Skeletal muscle satellite cell (primary cell): ENCODE data around the gene IL23A.
A peak's percentile ranks its signal among the peaks of the same experiment; 100 is the strongest.
"Not testable (repeated sequence)": the region's sequence is repeated elsewhere in the genome, so short reads cannot be mapped to it uniquely, and the experiment has no call there.

Source experiments
- H3K27me3 ChIP-seq: 2 replicates; pipeline ENCODE4 v1.7.0; 2013; ENCODE audit warnings: low read length; ENCODE audit not compliant: control insufficient read depth, insufficient read depth
- H3K36me3 ChIP-seq: 2 replicates; pipeline ENCODE4 v1.7.0; 2013; ENCODE audit warnings: mild to moderate bottlenecking, control low read depth, low read length; ENCODE audit not compliant: insufficient read depth
- H3K4me1 ChIP-seq: 2 replicates; pipeline ENCODE4 v1.7.0; 2013; ENCODE audit warnings: low read length; ENCODE audit not compliant: control insufficient read depth, insufficient read depth
- H3K4me2 ChIP-seq: 2 replicates; pipeline ENCODE4 v1.7.0; 2013; ENCODE audit warnings: mild to moderate bottlenecking, low read length
- H3K4me3 ChIP-seq: 2 replicates; pipeline ENCODE4 v1.7.0; 2013; ENCODE audit warnings: low read length
- H3K9ac ChIP-seq: 2 replicates; pipeline ENCODE4 v1.7.0; 2013; ENCODE audit warnings: mild to moderate bottlenecking, low read depth, low read length, moderate library complexity
- H3K9me3 ChIP-seq: replicated peaks from 2 replicates; pipeline ENCODE4 v1.7.0; 2013; ENCODE audit warnings: mild to moderate bottlenecking, control low read depth, low read length

IL23A gene

GRCh38 chr12:56307221-56307965 lies 31.3 kb upstream of the IL23A start:
- no peaks in the 10 kb centered on the region for H3K9me3 ChIP-seq
- H3K4me2 ChIP-seq = no peak overlapping the region
- H3K9ac ChIP-seq = no peak overlapping the region
- H3K4me3 ChIP-seq = no peak overlapping the region
- peaks cover 38% of the 10 kb centered on the region for H3K36me3 ChIP-seq
- no peaks in the 10 kb centered on the region for H3K4me1 ChIP-seq
- H3K27me3 ChIP-seq = no peaks in the 10 kb centered on the region

GRCh38 chr12:56308714-56309113 lies 30.0 kb upstream of the IL23A start:
- Histone ChIP-seq H3K9ac (no peak overlapping the region), H3K4me3 (no peak overlapping the region), H3K4me1 (no peaks in the 10 kb centered on the region), H3K4me2 (no peak overlapping the region), H3K27me3 (no peaks in the 10 kb centered on the region), H3K36me3 (peaks cover 38% of the 10 kb centered on the region), H3K9me3 (no peaks in the 10 kb centered on the region)

GRCh38 chr12:56311003-56311402 lies 27.7 kb upstream of the IL23A start:
- no peak overlapping the region for H3K9ac ChIP-seq
- H3K4me2 ChIP-seq = no peak overlapping the region
- peaks cover 46% of the 10 kb centered on the region for H3K36me3 ChIP-seq
- no peaks in the 10 kb centered on the region for H3K27me3 ChIP-seq
- H3K9me3 ChIP-seq = no peaks in the 10 kb centered on the region
- no peak overlapping the region for H3K4me3 ChIP-seq
- H3K4me1 ChIP-seq = peaks cover 5% of the 10 kb centered on the region

GRCh38 chr12:56315249-56315621 lies 23.4 kb upstream of the IL23A start:
- Histone ChIP-seq H3K4me3 (peak overlapping the region; percentile 95), H3K9me3 (no peaks in the 10 kb centered on the region), H3K9ac (peak overlapping the region; percentile 96), H3K36me3 (peaks cover 20% of the 10 kb centered on the region), H3K4me1 (peaks cover 14% of the 10 kb centered on the region), H3K27me3 (no peaks in the 10 kb centered on the region), H3K4me2 (peak overlapping the region; percentile 83)

GRCh38 chr12:56315622-56316473 lies 22.8 kb upstream of the IL23A start, which contains the start of gene CNPY2:
TSS of gene CNPY2 (minus strand) at chr12:56315988. CDS start at chr12:56315217, 771 bp downstream.
- no peaks in the 10 kb centered on the region for H3K27me3 ChIP-seq
- peaks cover 14% of the 10 kb centered on the region for H3K4me1 ChIP-seq
- H3K4me3 ChIP-seq = peak within 1 kb of the TSS; percentile 95
- no peaks in the 10 kb centered on the region for H3K9me3 ChIP-seq
- peaks cover 14% of the 10 kb centered on the region for H3K36me3 ChIP-seq
- peak within 1 kb of the TSS; percentile 96 for H3K9ac ChIP-seq
- H3K4me2 ChIP-seq = peak within 1 kb of the TSS; percentile 83

- peaks cover 14% of the 10 kb centered on the region for H3K4me1 ChIP-seq
- no peak overlapping the region for H3K4me2 ChIP-seq
- H3K27me3 ChIP-seq = no peaks in the 10 kb centered on the region
- no peaks in the 10 kb centered on the region for H3K9me3 ChIP-seq
- peaks cover 10% of the 10 kb centered on the region for H3K36me3 ChIP-seq
- H3K4me3 ChIP-seq = no peak overlapping the region
- no peak overlapping the region for H3K9ac ChIP-seq
Measured at GRCh38 chr12:56317675-56318074, 21.0 kb upstream of the IL23A start.

GRCh38 chr12:56321027-56321426 lies 17.7 kb upstream of the IL23A start:
- peaks cover 12% of the 10 kb centered on the region for H3K36me3 ChIP-seq
- H3K4me1 ChIP-seq = peaks cover 9% of the 10 kb centered on the region
- no peak overlapping the region for H3K4me3 ChIP-seq
- no peak overlapping the region for H3K4me2 ChIP-seq
- H3K9me3 ChIP-seq = no peaks in the 10 kb centered on the region
- H3K27me3 ChIP-seq = no peaks in the 10 kb centered on the region
- H3K9ac ChIP-seq = no peak overlapping the region

- H3K4me2 ChIP-seq, H3K9ac ChIP-seq, H3K27me3 ChIP-seq, H3K9me3 ChIP-seq, H3K4me3 ChIP-seq, H3K4me1 ChIP-seq: not testable (repeated sequence)
- peaks cover 18% of the 10 kb centered on the region for H3K36me3 ChIP-seq
Measured at GRCh38 chr12:56321610-56322009, 17.1 kb upstream of the IL23A start.

- no peak overlapping the region for H3K4me3 ChIP-seq
- no peak overlapping the region for H3K9ac ChIP-seq
- H3K36me3 ChIP-seq = peaks cover 24% of the 10 kb centered on the region
- H3K4me2 ChIP-seq = no peak overlapping the region
- H3K9me3 ChIP-seq = no peaks in the 10 kb centered on the region
- no peaks in the 10 kb centered on the region for H3K27me3 ChIP-seq
- no peaks in the 10 kb centered on the region for H3K4me1 ChIP-seq
Measured at GRCh38 chr12:56324206-56324605, 14.5 kb upstream of the IL23A start.

- no peaks in the 10 kb centered on the region for H3K4me1 ChIP-seq
- no peak overlapping the region for H3K4me3 ChIP-seq
- no peak overlapping the region for H3K4me2 ChIP-seq
- peaks cover 24% of the 10 kb centered on the region for H3K36me3 ChIP-seq
- no peak overlapping the region for H3K9ac ChIP-seq
- no peaks in the 10 kb centered on the region for H3K27me3 ChIP-seq
- no peaks in the 10 kb centered on the region for H3K9me3 ChIP-seq
Measured at GRCh38 chr12:56326126-56326525, 12.6 kb upstream of the IL23A start.

- no peak overlapping the region for H3K9ac ChIP-seq
- no peaks in the 10 kb centered on the region for H3K27me3 ChIP-seq
- H3K36me3 ChIP-seq = peaks cover 24% of the 10 kb centered on the region
- no peaks in the 10 kb centered on the region for H3K4me1 ChIP-seq
- H3K4me2 ChIP-seq = no peak overlapping the region
- H3K9me3 ChIP-seq = no peaks in the 10 kb centered on the region
- H3K4me3 ChIP-seq = no peak overlapping the region
Measured at GRCh38 chr12:56326533-56326932, 12.2 kb upstream of the IL23A start.
